ENCODE data around the gene ATP2B2. TPM values are rescaled to one million over a fixed set of nuclear protein-coding genes. Genes with fewer than 3 reads are reported as not detected.
A peak's percentile ranks its signal among the peaks of the same experiment; 100 is the strongest.

Gene ATP2B2
- total RNA-seq, 4 donors from 2014 or later = 0.11 to 0.42 (median 0.15) TPM; not detected in 1

DNA sequence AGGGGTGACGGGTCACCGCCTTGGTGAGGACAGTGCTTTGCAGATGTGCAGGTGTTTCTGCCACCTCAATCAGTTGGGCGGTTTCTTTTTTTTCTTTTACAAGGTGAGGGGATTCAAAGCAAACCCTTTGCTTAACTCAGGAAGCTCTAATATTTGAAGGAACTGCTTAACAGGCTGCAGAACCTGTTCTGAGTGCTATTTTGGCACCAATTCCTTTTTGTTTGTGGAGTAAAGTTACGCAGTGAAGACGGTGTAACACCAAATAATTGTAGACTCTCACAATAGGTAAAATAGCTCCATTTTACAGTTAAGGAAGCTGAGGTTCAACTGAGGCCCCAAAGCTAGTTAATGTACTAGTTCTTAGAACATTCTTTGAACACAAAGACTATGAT lies 219.3 kb downstream of the ATP2B2 start:
- intact Hi-C loops (cut with DNase I) = no loop called here
- no peak for DNase-seq
- H3K4me1 ChIP-seq = peaks cover 13 to 15% of the 10 kb centered on the region in 2 donors
- no peaks in the 10 kb centered on the region for H3K36me3 ChIP-seq
- H3K27me3 ChIP-seq = no peaks in the 10 kb centered on the region
- no peaks in the 10 kb centered on the region for H3K9me3 ChIP-seq
- H3K27ac ChIP-seq = no peak overlapping the region
- TF ChIP-seq CTCF (IDR thresholded peaks at IDR 0.05) = no peak
- no peak for TF ChIP-seq POLR2A (IDR thresholded peaks at IDR 0.05)
- 69 to 79% methylated on average over 5 of the region's 5 CpGs for WGBS, 2 donors
- H3K4me3 ChIP-seq (replicated peaks in 1 of 3) = no peak overlapping the region

DNA sequence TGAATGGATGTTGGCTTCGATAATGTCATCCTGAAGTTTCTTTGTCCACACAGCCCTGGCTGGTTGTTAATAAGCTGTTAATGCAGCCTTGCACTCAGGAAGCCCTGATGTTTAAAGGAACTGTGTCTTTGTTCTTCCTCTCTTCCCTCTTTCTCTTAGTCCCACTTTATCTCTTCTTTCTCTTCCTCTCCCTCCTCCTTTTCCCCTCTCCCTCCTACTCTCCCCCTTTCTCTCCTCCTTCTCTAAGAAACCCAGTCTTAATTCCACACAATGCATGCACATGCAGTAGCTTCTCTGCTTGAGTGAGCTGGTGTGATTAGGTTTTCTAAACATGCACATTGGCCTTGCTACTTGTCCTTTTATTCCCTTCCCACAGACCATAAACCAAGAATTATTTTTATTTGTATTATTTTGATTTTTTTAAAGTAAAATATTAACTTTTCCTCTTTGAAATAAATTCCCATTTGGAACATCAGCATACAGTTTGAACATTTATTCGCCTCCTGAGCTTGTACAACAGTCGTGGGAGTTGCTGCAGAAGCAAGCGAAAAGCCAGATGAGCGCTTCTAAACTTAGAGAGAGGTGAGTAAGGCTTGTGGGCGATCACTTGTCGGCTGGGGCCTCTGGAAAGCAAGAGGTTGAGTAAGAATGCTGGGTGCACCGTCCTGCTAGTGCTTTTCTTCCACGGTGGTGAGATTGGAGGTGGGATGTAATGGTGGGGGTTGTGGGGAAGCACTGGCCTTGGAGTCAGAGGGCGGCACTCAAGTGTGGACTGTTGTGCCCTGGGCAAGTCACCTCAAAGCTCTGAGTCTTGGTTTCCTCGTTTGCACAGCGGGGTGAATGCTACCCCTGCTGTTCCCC lies 219.9 kb downstream of the ATP2B2 start:
- WGBS, 2 donors = 74 to 75% methylated on average over 12 of the region's 12 CpGs
- no peak overlapping the region for H3K4me3 ChIP-seq (replicated peaks in 1 of 3)
- H3K4me1 ChIP-seq = peaks cover 13 to 15% of the 10 kb centered on the region in 2 donors
- no peaks in the 10 kb centered on the region for H3K27me3 ChIP-seq
- peaks cover 2 to 5% of the 10 kb centered on the region in 2 donors for H3K36me3 ChIP-seq
- H3K9me3 ChIP-seq = no peaks in the 10 kb centered on the region
- H3K27ac ChIP-seq = no peak overlapping the region
- TF ChIP-seq CTCF (IDR thresholded peaks at IDR 0.05) (no peak), POLR2A (IDR thresholded peaks at IDR 0.05) (no peak)
- DNase-seq = no peak
- intact Hi-C loops (cut with DNase I) = no loop called here

GRCh38 chr3:10284496-10284895 lies 220.9 kb downstream of the ATP2B2 start:
- TF ChIP-seq POLR2A (IDR thresholded peaks at IDR 0.05) (no peak), CTCF (IDR thresholded peaks at IDR 0.05) (no peak)
- Histone ChIP-seq H3K27ac (no peak overlapping the region), H3K4me3 (replicated peaks in 1 of 3) (no peak overlapping the region), H3K4me1 (peaks cover 13 to 15% of the 10 kb centered on the region in 2 donors), H3K36me3 (peaks cover 12 to 14% of the 10 kb centered on the region in 2 donors), H3K27me3 (no peaks in the 10 kb centered on the region), H3K9me3 (no peaks in the 10 kb centered on the region)
- intact Hi-C loops (cut with DNase I) = no loop called here
- no peak for DNase-seq
- WGBS, 2 donors = 89 to 93% methylated on average over 6 to 8 of the region's 9 CpGs

DNA sequence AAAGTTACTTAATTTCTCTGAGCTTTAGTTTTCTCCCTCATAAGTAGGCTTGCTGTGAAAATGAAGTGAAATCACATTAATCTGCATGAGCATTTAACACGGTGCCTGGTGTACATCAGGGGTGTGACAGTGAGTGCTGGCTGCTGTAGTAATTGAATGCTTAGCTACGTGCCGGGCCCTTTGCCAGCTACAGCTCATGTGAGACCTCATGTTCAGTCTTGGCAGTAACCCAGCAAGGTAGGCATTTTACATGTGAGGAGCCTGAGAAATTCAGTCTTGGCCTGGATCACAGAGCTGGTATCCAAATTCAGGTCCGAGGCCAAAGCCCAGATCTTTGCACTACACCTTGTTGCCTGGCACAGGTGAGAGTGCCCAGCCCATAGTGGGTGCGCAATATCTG lies 221.7 kb downstream of the ATP2B2 start:
- H3K9me3 ChIP-seq = no peaks in the 10 kb centered on the region
- intact Hi-C loops (cut with DNase I) = no loop called here
- TF ChIP-seq CTCF (IDR thresholded peaks at IDR 0.05) (no peak), POLR2A (IDR thresholded peaks at IDR 0.05) (no peak)
- 26 to 48% methylated on average over 4 to 5 of the region's 5 CpGs for WGBS, 2 donors
- H3K36me3 ChIP-seq = peaks cover 21 to 22% of the 10 kb centered on the region in 2 donors
- no peaks in the 10 kb centered on the region for H3K27me3 ChIP-seq
- no peak overlapping the region for H3K4me3 ChIP-seq (replicated peaks in 1 of 3)
- peak overlapping the region in 2 of 3 donors; percentile 34 to 62 for H3K27ac ChIP-seq
- DNase-seq = peak; percentile 96
- peaks cover 13 to 15% of the 10 kb centered on the region in 2 donors for H3K4me1 ChIP-seq

DNA sequence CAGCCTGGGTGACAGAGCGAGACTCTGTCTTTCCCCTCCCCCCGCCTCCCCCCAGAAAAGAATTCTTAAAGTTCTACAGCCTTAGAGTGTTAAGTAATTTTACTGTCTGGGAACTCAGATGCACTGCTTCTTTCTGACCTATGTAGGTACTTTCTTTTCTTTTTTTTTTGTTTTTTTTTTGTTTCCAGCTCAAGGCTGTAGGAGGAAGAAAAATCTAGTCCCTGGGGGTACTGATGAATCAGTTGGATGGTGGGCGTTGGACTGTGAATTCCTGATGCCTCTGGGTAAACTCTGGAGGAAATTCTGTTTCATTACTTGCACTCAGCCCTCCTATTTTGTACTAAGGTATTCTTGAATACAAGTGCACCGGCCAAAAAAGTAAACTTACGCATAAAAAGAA lies 223.4 kb downstream of the ATP2B2 start:
- H3K4me3 ChIP-seq (replicated peaks in 1 of 3) = no peak overlapping the region
- TF ChIP-seq CTCF (IDR thresholded peaks at IDR 0.05) (no peak), POLR2A (IDR thresholded peaks at IDR 0.05) (no peak)
- intact Hi-C loops (cut with DNase I) = no loop called here
- no peak overlapping the region for H3K27ac ChIP-seq
- no peaks in the 10 kb centered on the region for H3K9me3 ChIP-seq
- WGBS, 2 donors = 65 to 70% methylated on average over 5 of the region's 5 CpGs
- no peaks in the 10 kb centered on the region for H3K27me3 ChIP-seq
- H3K4me1 ChIP-seq = peaks cover 13 to 15% of the 10 kb centered on the region in 2 donors
- DNase-seq = no peak
- H3K36me3 ChIP-seq = peaks cover 22 to 24% of the 10 kb centered on the region in 2 donors

Data from thyroid gland (tissue), 4 donors.